Activated T-cell treated with anti-CD3 and anti-CD28 coated beads, Interleukin-2, amount 50 U/mL, for 1 hour (primary cell): ENCODE data around the gene GLT6D1.

Experiments
- DNase-seq: peaks from one replicate; pipeline ENCODE4 v3.0.0-alpha.2; 2020

The GLT6D1 gene

GRCh38 chr9:135620558-135620957, 18.8 kb downstream of the GLT6D1 start:
- DNase-seq = no peak

DNA sequence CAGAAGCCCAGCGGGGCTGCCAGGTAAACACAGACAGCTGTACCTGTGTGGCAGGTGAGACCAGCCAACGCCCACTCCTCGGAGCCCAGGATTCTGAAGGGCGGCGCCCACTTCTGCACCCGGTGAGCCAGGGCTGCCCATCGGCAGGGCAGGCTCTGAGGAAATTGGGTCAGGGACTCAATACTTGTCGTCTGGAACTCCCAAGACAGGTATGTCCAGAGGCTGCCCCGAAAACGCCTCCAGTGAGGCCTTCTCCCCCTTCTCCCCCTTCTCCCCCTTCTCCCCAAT, 19.8 kb downstream of the GLT6D1 start:
- DNase-seq = no peak

GRCh38 chr9:135618866-135619598, 20.3 kb downstream of the GLT6D1 start:
- DNase-seq = no peak

DNA sequence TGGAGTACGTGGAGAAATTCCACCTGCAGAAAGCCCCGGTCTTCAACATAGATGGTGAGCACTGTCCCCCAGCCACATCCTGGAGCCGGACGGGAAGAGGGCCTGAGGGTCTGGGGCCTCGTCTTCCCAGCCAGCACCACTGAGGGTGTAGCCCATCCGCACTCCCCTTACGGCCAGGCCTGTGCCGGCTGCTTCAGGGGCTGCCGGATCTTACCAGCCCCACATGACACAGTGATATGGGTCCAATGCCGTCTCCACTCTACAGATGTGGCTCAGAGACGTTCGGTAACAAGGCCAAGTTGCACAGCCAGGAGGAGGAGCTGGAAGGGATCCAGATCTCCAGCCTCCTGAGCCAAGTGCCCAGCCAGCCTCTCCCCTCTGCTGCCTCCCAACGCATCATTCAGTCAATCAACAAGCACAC, 21.3 kb downstream of the GLT6D1 start:
- DNase-seq = no peak

DNA sequence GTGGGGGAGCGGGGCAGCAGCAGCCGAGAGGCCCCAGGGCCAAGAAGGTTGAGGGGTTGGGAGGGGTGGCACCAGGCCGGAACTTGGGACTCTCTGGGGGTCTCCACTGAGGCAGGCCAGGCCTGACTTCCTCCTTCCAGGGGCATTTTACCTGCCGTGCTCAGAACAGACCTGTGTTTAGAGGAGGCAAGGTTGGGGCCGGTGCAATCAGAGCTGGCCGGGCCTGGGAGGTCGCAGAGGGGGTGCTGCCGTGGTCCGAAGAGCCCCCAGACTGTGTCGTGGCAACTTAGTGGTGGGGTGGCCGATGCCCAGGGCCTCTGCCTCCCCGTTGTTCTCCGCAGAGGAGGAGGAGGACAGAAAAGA, 21.8 kb downstream of the GLT6D1 start:
- no peak for DNase-seq

DNA sequence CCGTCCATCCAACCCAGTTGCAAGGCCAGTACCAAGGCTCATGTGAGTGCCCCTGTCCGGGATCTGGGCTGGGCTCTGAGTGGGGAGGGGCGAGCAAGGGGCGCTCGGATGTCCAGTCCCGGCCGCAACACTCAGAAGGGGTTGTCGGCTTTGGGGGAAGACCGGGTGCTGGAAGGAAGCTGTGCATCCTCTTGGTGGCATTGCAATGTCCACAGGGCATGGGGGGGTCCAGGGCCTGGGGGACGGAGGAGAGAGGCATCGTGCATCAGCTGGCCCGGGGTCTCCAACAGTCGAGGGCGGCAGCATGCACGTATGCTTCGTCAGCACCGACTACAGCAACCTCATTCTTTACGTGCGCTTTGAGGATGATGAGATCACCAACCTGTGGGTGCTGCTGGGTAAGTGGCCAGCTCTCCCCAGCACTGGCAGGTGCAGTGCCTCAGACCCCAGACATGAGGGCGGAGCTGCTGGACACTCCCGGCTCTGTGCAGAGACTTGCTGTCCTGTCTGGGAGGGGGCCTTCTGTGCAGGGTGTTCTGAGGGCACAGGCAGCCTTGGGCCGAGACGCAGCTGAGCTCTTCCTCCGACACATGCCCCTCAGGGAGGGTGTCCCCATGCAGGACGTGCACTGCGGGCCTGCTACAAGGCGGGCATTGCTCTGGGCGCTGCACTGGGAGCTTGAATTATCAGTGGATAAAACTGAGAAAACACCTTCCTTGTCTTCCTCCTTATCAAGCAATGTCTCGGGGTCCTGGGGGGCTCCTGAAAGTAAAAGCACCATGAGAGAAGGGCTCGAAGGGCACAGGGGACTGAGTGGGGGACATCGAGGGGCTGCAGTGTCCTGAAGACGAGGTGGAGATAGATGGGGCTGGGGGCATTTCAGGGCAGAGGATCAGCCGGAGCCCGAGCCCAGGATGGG, 22.5 kb downstream of the GLT6D1 start:
- DNase-seq = no peak

DNA sequence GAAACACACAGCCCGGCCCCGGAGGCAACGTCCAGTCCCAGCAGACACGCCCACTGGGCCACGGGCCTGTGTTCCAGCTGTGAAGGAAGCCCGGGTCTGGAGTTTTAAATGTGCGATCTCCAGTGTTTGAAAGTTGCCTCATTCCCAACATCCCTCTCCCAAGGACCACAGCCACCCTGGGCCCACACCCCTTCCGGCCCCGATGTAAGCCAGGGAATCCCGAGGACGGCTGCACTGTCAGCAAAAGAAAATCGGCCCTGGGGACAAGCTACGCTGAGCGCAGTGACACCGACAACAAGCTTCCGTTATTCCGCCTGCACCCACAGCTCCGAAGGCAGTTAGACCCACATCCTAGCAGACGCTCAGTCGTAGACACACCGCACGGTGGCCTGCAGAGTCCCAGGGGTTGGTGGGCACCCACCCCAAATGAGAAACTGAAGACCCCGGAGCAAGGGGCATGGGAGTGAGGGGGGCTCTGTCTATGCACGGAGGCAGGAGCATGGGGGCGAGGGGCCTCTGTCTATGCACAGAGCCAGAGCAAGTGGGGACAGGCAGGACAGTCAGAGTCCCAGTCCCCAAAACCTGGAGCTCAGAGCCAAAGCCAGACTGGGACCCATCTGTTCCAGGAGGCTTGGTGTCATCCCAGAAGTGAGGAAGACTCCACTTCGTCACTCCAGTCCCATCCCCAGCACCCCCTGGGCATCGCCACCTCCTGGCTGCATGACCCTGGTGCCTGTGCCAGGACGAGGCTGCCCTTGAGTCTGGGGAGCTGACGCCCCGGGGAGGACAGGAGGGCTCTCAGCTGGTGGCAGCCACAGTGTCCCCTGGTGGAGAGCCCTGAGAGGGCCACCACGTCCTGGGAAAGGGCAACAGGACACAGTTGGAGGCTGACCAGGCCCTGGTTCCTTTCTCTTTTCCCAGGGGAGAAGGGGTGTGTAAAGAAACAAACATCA, 23.4 kb downstream of the GLT6D1 start:
- no peak for DNase-seq

GRCh38 chr9:135614821-135615665, 24.3 kb downstream of the GLT6D1 start:
- DNase-seq = no peak

- no peak for DNase-seq
Observed at GRCh38 chr9:135613946-135614805, 25.2 kb downstream of the GLT6D1 start.

GRCh38 chr9:135612981-135613910, 26.1 kb downstream of the GLT6D1 start:
- DNase-seq = no peak

DNA sequence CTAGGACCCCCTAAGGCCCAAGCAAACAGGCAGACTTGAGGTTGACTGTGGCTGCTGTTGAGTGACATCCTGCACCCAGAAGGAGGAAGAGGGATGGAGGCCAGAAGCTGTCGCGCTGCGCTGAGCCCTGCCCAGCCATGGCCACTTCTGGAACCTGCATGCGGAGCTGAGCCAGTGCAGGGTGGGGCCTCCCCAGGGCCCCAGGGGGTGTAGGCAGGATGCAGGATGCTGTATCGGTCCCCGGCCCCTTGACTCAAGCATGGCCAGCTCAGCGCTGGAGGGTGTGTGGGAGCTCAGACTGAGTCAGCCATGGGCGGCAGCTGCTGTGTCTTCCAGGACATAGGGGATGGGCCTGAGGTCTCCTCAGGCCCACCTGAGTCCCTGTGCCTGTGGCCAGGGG, 26.9 kb downstream of the GLT6D1 start:
- DNase-seq = no peak

GRCh38 chr9:135611875-135612209, 27.5 kb downstream of the GLT6D1 start:
- DNase-seq = no peak

- DNase-seq = no peak
Observed at GRCh38 chr9:135611142-135611874, 28.0 kb downstream of the GLT6D1 start.

- DNase-seq = no peak
Observed at GRCh38 chr9:135610290-135611141, 28.8 kb downstream of the GLT6D1 start.

DNA sequence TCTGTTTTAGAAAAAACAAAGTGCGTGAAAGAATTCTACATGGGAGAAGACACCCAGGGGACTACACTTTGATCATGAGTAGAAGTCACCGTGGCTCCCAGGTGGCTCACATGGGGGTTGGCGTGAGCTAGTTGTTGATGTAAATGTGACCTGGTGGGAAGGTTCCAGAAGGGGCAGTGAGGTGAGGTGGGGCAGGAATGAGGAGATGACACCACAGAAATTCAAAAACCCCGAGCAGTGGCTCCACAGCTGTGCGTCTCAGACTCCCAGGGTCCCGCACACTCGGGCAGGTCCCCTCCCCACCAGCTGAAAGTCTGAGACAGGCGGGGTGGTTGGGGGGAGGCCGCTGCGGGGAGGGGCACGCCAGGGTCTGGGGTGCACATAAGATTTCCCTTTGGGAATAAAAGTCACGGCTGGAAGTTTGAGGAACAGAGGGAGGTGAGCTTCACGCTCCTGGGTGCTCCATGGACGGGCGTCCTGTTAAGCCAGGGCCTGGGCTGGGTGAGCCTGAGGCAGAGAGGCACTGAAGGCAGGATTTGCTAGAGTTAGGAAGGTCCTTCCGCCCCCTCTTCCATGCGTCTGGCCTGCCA, 29.9 kb downstream of the GLT6D1 start:
- DNase-seq = no peak

DNA sequence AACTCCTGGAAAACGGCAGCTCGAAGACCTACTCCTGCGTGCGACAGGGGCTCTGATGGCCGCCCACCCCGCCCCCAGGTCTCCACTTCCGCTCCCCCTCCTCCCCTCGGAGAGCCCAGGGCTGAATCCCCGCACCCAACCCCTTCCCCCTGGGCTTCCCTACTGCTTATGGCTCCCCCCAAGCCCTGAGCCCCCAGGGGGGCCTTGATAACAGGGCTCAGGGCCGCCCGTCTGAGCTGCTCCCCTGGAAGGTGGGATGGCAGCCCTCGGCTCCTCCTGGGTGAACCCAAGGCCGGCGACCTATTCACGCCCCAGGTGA, 30.4 kb downstream of the GLT6D1 start:
- DNase-seq = no peak

GRCh38 chr9:135608294-135608998, 30.9 kb downstream of the GLT6D1 start:
- DNase-seq = no peak
